HPDE6-E6E7 (cell line): ENCODE results near the gene PDE4D.
A peak's percentile ranks its signal among the peaks of the same experiment; 100 is the strongest.

Experiments
- DNase-seq: peaks from one replicate; pipeline ENCODE4 v3.0.0; 2011; ENCODE audit warnings: missing footprints; ENCODE audit errors: extremely low spot score

PDE4D gene

GRCh38 chr5:59040804-59041201 is 852.7 kb downstream of the PDE4D start:
- no peak for DNase-seq

- DNase-seq: no peak
Measured at GRCh38 chr5:59040024-59040803, 853.3 kb downstream of the PDE4D start.

- DNase-seq: peak; percentile 52
Measured at GRCh38 chr5:59039296-59040023, 854.1 kb downstream of the PDE4D start.

- no peak for DNase-seq
Measured at GRCh38 chr5:59038798-59039295, 854.7 kb downstream of the PDE4D start.

- no peak for DNase-seq
Measured at GRCh38 chr5:59037941-59038797, 855.4 kb downstream of the PDE4D start.

- DNase-seq: no peak
Measured at GRCh38 chr5:59037453-59037852, 856.1 kb downstream of the PDE4D start.

GRCh38 chr5:59037041-59037440 is 856.5 kb downstream of the PDE4D start:
- DNase-seq: no peak

GRCh38 chr5:59036274-59036961 is 857.1 kb downstream of the PDE4D start:
- peak; percentile 54 for DNase-seq

GRCh38 chr5:59035681-59036080 is 857.8 kb downstream of the PDE4D start:
- no peak for DNase-seq

GRCh38 chr5:59034498-59035186 is 858.9 kb downstream of the PDE4D start:
- no peak for DNase-seq

GRCh38 chr5:59027145-59027907 is 866.2 kb downstream of the PDE4D start:
- no peak for DNase-seq

GRCh38 chr5:59025734-59026133 is 867.8 kb downstream of the PDE4D start:
- no peak for DNase-seq

- no peak for DNase-seq
Measured at GRCh38 chr5:59021837-59022514, 871.5 kb downstream of the PDE4D start.

- DNase-seq: no peak
Measured at GRCh38 chr5:59021286-59021673, 872.2 kb downstream of the PDE4D start.

- peak; percentile 70 for DNase-seq
Measured at GRCh38 chr5:59020611-59021285, 872.8 kb downstream of the PDE4D start.

- no peak for DNase-seq
Measured at GRCh38 chr5:59019078-59019477, 874.4 kb downstream of the PDE4D start.

GRCh38 chr5:59016925-59017324 is 876.6 kb downstream of the PDE4D start:
- no peak for DNase-seq

GRCh38 chr5:59008816-59009473 is 884.6 kb downstream of the PDE4D start:
- DNase-seq: no peak
